GM15510 (cell line): ENCODE data around the gene CDKN2B-AS1.

Source experiments
- POLR2A ChIP-seq: IDR thresholded peaks from 3 replicates; pipeline ENCODE4 v1.6.1; 2011; ENCODE audit warnings: borderline replicate concordance; ENCODE audit not compliant: insufficient read length; ENCODE audit errors: extremely low read depth

Gene CDKN2B-AS1

DNA sequence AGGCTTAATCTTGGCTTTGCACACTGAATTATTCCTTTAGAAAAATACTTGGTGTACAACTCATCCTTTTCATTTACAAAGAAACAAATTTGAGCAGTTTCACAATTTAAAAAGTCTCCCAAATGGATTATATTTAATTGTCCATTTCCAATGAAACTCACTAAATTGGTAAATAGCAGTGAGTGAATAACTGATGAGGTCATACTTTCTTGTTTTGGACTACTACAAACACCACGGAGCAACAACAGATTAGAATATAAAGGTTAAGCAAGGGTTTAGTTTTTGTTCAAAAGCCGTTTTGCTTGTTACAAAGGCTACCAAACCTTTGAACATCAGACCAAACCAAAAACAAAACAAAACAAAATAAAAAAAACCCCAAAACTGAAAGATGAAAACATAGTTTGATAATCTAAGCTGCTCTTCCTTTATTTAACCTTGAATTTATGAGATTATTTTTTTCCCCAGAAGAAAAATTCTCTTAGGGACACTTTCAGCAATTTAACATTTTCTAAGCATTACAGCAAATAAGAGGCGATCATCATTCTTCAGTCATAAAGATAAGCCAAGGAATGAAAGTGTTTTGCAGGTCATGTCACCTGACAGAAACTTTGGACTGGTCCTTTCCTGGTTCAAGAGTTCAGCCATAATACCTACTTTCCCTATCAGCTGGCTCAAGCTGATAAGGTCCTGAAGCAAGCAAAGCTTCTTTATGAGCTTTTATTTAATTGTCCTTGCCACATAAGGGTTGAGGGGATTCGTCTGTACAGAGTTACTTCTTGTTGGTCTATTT, 114.2 kb downstream of the CDKN2B-AS1 start:
- TF ChIP-seq POLR2A = no peak

DNA sequence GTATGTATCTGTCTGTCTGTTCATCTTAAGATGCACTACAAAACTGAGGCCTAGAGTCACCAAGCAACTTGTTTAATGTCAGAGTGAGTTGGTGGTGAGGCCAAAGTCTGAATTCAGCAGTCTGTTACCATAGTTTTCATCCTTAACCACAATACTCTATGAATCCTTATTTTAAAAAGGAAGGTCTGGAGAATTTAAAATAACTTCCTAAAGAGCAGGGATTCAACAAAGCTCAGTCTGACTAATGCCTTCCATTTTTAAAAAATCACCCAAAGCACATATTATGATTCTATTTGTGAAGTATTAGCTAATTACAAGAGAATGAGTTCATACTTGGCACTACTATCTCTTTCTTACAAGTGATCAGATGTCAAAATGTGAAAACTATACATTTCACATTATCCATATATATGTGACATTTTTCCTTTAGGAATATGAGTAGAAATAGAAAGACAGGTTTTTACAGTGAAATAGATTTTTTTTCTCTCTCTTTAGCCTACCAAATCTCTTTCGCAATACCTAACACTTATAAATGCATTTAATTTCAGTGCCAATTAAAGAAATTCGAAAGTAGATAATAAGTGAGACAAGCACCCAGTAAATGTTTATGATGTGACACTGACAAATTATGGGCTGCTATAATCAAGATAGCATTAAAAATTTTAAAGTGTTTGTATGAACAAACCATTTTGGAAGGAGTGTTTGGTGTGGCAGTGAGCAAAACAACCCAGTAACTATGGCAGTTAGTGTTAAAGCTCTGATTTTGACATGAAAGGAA, 116.8 kb downstream of the CDKN2B-AS1 start:
- no peak for TF ChIP-seq POLR2A

DNA sequence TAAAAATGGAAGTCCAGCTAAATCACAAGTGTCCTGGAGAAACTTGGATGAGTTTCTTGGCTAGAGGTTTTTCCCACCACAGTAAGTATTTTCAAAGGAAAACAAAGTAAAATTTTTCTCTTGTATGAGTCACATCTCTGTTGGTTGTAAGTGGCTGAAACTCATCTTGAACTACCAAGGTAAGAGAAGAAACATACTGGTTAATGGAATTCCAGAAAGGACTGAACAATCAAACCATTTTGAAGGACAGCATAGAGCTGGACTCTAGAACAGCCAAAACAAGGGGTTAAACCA, 117.3 kb downstream of the CDKN2B-AS1 start:
- no peak for TF ChIP-seq POLR2A

DNA sequence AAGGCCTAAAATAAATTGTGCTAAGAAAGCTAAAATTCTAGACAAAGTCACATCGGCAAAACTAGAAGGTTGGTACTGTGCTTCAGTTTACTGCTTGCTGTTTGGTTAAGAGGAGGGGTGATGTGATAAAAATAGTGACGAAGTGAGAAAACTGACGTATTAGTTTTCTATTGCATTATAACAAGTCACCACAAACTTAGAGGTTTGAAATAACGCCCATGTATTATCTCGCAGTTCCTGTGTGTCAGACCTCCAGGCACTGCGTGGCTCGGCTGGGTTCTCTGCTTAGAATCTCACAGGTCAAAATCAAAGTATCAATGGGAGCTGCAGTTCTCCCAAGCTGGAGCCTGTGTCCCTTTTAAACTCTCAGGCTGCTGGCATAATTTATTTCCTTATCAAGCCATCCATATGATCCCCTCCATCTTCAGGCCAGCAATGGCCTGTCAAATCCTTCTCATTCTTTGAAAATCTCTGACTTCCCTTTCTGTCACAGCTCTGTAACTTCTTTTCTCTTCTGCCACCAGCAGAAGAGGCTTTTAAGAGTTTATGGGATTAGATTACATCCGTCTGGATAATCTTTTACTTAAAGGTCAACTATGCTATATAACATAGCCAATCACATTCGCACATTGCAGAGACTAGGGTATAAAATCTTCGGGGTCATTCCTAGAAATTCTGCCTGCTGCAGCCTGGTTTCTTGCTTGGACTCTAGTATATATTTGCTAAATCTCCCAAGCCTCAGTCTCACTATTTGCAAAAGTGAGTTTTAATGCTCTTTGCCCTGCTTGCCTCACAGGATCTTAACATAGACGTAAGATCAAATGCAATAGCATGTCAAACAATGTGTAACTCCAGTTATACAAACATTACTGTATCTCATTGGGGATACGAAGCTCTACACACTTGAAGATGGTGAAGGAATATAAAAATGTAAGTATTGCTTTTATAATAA, 118.6 kb downstream of the CDKN2B-AS1 start:
- TF ChIP-seq POLR2A = no peak

DNA sequence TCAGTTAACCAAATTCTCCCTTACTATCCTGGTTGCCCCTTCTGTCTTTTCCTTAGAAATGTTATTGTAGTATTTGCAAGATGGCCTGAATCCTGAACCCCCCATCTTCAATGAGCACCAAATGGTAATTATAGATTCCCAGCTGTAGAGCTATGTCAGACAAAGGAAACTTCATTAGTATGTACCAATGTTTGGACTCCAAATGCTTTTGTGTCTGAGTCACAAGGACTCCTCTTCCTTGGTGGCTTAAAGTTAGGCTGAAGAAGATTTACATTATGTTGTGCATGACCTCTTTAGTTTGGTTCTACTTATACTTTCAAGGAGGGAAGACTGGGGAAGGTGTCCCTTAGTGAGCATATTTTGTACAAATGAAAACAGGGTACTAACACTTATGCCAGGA, 120.4 kb downstream of the CDKN2B-AS1 start:
- no peak for TF ChIP-seq POLR2A

DNA sequence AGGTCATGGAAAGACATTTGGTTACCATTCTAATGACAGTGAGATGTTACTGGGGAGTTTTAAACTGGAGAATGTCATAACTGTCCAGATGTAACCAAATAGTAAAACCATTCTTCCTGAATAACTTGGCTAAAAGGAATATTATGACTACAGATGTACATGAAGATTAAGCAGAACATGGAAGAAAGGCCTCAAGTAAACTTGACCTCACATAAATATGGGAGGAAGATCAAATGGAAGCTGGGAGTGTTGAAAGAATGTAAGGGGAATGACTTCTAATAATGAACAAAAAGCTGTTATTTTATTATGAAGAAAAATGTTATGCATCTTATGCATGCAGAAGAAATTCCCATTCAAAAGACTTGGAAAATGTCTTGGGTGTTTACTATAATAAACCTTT, 122.2 kb downstream of the CDKN2B-AS1 start:
- TF ChIP-seq POLR2A = no peak

DNA sequence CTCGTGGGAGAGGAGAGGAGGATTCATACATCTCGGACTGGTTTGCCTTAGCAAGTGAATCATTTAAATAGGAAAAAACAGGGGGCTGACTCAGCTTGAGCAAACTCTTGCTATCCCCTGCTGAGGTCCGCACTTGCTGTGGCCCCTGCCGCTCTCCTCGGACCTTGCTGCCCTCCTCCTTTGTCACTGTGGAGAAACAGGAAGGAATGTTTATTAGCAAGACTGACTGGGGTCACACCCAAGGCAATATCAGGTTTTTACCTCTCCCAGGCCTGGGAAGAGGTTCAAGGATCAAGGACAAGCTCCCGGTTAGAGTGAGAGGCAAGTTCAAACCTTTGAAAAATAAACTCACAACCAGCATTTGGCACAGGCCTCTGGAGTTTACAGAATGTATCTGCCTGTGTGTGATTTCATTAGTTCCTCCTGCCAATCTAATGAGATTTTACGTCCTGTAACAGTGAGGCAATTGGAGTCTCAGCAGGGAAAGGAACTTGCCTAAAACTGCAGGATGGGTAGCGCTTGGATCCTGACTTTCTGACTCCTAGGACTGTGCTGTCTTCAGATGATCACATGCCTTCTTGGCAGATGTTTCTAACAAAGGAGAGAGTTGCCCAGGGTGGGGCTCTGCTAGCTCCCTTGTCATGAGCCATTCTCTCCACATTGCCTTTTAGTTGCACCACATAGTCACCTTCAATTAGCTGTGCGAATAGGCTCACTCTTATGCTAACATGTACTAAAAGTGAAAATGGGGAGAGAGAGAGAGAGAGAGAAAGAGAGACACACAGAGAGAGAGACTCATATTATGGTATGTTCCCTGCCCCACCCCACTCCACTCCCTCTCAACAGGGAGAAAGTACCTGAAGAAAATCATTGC, 123.2 kb downstream of the CDKN2B-AS1 start:
- TF ChIP-seq POLR2A = no peak

DNA sequence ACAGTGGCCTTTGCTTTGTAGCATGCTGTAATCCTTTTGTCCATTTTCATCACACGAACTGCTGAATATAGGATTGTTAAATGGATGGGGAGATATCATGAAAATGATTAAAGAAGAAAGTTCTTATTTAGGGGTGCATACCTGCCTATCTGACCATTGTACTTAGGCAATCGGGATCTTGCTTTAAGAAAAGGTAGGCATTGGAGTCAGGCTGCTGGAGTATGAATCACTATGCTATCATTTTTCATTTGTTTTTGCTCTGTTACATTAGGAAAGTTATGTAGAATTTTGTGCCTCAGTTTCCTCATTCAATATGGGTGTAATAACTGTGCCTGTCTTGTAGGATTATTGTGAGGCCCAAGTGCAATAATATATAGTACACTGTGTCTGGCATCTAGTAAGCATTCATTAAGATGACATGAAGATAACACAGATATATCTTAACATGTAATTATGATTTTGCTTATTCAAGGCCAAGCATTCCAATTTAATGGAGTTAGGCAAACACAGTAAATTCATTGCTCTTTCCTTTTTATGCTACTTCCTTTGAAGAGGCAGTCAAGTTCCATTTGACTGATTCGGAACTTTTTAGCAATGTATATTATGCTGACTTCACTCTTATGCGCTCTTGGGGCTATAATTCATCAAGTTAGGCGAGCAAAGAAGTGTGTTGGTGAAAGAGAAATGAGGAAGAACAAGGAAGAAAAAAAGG, 124.4 kb downstream of the CDKN2B-AS1 start:
- no peak for TF ChIP-seq POLR2A

DNA sequence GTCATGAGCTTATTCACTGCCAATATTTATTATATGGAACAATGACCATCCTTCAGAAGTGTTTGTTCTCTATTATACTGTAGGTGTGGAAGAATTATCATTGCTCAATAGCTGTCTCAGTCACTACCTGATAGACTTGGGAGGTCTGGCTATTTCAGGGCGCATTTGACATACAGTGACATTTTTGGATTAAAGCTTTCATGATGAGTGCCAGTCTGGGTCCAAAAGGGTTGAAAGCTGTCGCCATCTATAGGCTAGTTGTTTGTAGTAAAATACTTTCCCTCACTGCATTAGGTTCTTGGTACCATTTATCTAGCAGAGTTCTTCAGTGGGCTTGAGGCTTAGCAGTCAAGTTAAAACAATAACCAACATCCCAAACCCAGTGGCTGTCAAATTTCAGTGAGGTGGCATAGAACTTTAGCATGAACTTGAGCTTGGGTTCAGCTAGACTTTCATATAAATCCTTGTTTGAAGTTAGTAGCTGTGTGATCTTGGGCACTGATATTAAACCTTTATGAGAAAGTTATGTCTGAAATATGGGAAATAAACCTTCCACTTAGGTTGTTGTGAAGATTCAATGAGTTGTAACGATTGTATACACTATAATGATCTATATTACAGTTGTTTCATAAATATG, 125.0 kb downstream of the CDKN2B-AS1 start:
- TF ChIP-seq POLR2A = no peak

DNA sequence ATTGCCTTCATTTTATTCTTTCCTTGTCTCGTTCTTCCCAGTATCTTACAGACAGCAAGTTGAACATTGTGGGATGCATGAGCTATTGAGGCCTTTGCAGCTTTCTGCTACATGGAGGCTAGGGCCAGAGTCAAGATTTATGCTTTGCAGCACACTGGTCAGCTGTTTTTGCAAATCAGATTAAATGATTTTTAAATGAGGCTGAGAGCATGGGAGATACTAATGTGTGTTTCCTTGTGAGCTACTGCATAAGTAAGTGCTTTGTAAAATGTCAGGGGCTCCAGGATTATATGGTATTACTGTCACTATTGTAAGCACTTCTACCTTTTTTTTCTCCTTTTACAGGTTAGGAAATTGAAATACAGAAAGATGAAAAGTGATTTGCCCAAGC, 125.6 kb downstream of the CDKN2B-AS1 start:
- TF ChIP-seq POLR2A = no peak

DNA sequence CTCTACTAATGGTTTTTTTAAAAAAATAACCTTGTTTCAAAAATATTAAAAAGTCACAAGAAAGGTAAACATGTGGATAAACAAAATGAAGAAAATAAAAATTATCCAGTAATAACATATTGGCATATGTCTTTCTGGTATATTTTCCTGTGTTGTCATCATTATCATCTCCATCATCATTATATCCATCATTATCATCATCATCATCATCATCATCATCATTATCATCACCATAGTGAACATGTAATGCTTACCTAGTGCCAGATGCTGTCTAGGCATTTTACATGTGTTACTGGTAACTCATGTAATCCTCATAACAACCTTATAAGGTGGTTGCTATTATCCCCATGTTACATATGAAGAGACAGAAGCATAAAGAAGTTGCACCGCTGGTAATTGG, 126.0 kb downstream of the CDKN2B-AS1 start:
- no peak for TF ChIP-seq POLR2A

DNA sequence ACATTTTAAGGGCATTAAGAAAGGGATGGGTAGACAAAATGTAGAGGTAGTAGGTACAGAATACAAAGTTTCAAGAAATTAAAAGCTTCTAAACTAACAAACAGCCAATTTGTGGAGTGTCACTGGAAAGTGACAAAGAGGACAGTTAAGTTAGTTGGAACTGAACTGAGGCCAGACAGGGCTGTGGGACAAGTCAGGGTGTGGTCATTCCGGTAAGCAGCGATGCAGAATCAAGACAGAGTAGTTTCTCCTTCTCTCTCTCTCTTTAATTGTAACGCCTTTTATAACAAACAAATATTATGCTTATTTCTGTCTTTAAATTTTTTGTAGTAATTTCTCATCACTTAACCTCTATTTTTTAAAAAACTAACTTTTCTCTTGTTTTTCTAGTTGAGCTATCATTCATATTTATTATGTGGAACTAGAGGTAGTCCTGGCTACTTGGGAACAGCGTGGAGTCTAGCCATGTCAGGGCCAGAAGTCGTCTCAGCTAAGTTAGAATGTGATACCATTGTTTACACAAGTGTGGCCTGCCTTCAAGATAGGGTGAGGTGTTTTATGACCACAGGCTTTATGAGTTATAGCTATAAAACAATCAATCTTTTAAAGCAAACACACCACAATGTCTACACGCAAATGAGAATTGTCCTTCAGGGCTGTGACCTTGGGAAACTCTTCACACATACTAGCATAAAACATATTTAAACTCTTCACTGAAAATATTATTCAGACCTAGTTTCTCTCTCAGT, 129.8 kb downstream of the CDKN2B-AS1 start:
- no peak for TF ChIP-seq POLR2A
